Neutrophil (primary cell): ENCODE results near the gene MED12L.

Source experiments
- H3K27ac ChIP-seq: fragments of 200-600 bp; sonication (generic); 2 replicates; pipeline ENCODE4 v1.5.1; 2016; ENCODE audit warnings: mild to moderate bottlenecking, moderate library complexity
- H3K27me3 ChIP-seq: fragments of 200-600 bp; sonication (generic); 2 replicates; pipeline ENCODE4 v1.6.0; 2016; ENCODE audit warnings: mild to moderate bottlenecking
- H3K36me3 ChIP-seq: fragments of 200-600 bp; sonication (generic); 2 replicates; pipeline ENCODE4 v1.5.1; 2017
- H3K4me1 ChIP-seq, 2 experiments: fragments of 200-600 bp in 1 of 2; sonication (generic) in 1 of 2; 1 replicate in 1 of 2; 2 replicates in 1 of 2; pipeline versions ENCODE4 v1.5.1 to v1.6.1; 2013 to 2016; ENCODE audit warnings: low read depth in 1 of 2, low read length in 1 of 2, mild to moderate bottlenecking in 1 of 2, moderate library complexity in 1 of 2; ENCODE audit not compliant: control insufficient read depth in 1 of 2, insufficient read depth in 1 of 2
- H3K4me3 ChIP-seq, 2 experiments: fragments of 200-600 bp in 1 of 2; sonication (generic) in 1 of 2; 1 replicate in 1 of 2; 2 replicates in 1 of 2; pipeline ENCODE4 v1.5.1; 2013 to 2016; ENCODE audit warnings: low read depth in 1 of 2, low read length in 1 of 2, mild to moderate bottlenecking in 1 of 2, moderate library complexity in 1 of 2
- H3K9me3 ChIP-seq: fragments of 200-600 bp; sonication (generic); 2 replicates; pipeline ENCODE4 v1.5.1; 2016
- CTCF ChIP-seq: fragments of 200-600 bp; sonication (generic); IDR thresholded peaks from 2 replicates; pipeline ENCODE4 v1.5.1; 2016; ENCODE audit warnings: antibody characterized with exemption

The MED12L gene

GRCh38 chr3:151265866-151266265 lies 180.4 kb downstream of the MED12L start:
- no peaks in the 10 kb centered on the region for H3K27me3 ChIP-seq
- no peaks in the 10 kb centered on the region for H3K9me3 ChIP-seq
- no peak for TF ChIP-seq CTCF
- no peak overlapping the region for H3K27ac ChIP-seq
- H3K36me3 ChIP-seq, result no peaks in the 10 kb centered on the region
- H3K4me1 ChIP-seq, result peaks cover 0 to 23% of the 10 kb centered on the region in 2 experiments
- peak overlapping the region in 1 of 2 experiments; percentile 1 for H3K4me3 ChIP-seq

GRCh38 chr3:151267066-151267465 lies 181.6 kb downstream of the MED12L start:
- Histone ChIP-seq H3K4me3 (no peak overlapping the region), H3K9me3 (no peaks in the 10 kb centered on the region), H3K27me3 (no peaks in the 10 kb centered on the region), H3K4me1 (peaks cover 0 to 23% of the 10 kb centered on the region in 2 experiments), H3K27ac (no peak overlapping the region), H3K36me3 (no peaks in the 10 kb centered on the region)
- no peak for TF ChIP-seq CTCF

- H3K4me3 ChIP-seq, result no peak overlapping the region
- no peaks in the 10 kb centered on the region for H3K27me3 ChIP-seq
- no peak for TF ChIP-seq CTCF
- H3K36me3 ChIP-seq, result no peaks in the 10 kb centered on the region
- no peak overlapping the region for H3K27ac ChIP-seq
- H3K9me3 ChIP-seq, result no peaks in the 10 kb centered on the region
- peaks cover 0 to 23% of the 10 kb centered on the region in 2 experiments for H3K4me1 ChIP-seq
Observed at GRCh38 chr3:151268267-151269235, 183.1 kb downstream of the MED12L start.

- Histone ChIP-seq H3K27me3 (no peaks in the 10 kb centered on the region), H3K9me3 (no peaks in the 10 kb centered on the region), H3K27ac (no peak overlapping the region), H3K4me1 (peaks cover 0 to 22% of the 10 kb centered on the region in 2 experiments), H3K4me3 (no peak overlapping the region), H3K36me3 (no peaks in the 10 kb centered on the region)
- TF ChIP-seq CTCF, result no peak
Observed at GRCh38 chr3:151269631-151270030, 184.2 kb downstream of the MED12L start.

- no peak overlapping the region for H3K27ac ChIP-seq
- TF ChIP-seq CTCF, result no peak
- H3K27me3 ChIP-seq, result no peaks in the 10 kb centered on the region
- H3K9me3 ChIP-seq, result no peaks in the 10 kb centered on the region
- H3K4me1 ChIP-seq, result peaks cover 39 to 43% of the 10 kb centered on the region in 2 experiments
- H3K4me3 ChIP-seq, result no peak overlapping the region
- H3K36me3 ChIP-seq, result no peaks in the 10 kb centered on the region
Observed at GRCh38 chr3:151275091-151275490, 189.6 kb downstream of the MED12L start.
